Measurements from ENCODE around the gene CARD9.

- no peak for TF ChIP-seq CTCF (IDR thresholded peaks at IDR 0.05)
- TF ChIP-seq, protein P1, sequence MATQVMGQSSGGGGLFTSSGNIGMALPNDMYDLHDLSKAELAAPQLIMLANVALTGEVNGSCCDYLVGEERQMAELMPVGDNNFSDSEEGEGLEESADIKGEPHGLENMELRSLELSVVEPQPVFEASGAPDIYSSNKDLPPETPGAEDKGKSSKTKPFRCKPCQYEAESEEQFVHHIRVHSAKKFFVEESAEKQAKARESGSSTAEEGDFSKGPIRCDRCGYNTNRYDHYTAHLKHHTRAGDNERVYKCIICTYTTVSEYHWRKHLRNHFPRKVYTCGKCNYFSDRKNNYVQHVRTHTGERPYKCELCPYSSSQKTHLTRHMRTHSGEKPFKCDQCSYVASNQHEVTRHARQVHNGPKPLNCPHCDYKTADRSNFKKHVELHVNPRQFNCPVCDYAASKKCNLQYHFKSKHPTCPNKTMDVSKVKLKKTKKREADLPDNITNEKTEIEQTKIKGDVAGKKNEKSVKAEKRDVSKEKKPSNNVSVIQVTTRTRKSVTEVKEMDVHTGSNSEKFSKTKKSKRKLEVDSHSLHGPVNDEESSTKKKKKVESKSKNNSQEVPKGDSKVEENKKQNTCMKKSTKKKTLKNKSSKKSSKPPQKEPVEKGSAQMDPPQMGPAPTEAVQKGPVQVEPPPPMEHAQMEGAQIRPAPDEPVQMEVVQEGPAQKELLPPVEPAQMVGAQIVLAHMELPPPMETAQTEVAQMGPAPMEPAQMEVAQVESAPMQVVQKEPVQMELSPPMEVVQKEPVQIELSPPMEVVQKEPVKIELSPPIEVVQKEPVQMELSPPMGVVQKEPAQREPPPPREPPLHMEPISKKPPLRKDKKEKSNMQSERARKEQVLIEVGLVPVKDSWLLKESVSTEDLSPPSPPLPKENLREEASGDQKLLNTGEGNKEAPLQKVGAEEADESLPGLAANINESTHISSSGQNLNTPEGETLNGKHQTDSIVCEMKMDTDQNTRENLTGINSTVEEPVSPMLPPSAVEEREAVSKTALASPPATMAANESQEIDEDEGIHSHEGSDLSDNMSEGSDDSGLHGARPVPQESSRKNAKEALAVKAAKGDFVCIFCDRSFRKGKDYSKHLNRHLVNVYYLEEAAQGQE (IDR thresholded peaks at IDR 0.05; ENCODE audit: insufficient read depth in 1 of 2, low read depth in 2 of 2, low read length in 1 of 2) = no peak
- no peak for TF ChIP-seq SIN3A (IDR thresholded peaks at IDR 0.05; ENCODE audit: borderline replicate concordance, insufficient read depth, low read depth, low read length)
These were observed 55.2 kb downstream of the CARD9 start for GRCh38 chr9:136318111-136318775.
